Measurements from ENCODE around the gene AUTS2. TPM values are rescaled to one million over a fixed set of nuclear protein-coding genes. Genes with fewer than 3 reads are reported as not detected.

AUTS2 gene
- total and polyA plus RNA-seq, 2 of the 8 experiments (the other 6 are each of a cell fraction or from before 2014, with no cell fraction given), result 25.9 to 101 TPM

GRCh38 chr7:70316745-70317144 lies 718.5 kb downstream of the AUTS2 start:
- no peak overlapping the region for H3K4me3 ChIP-seq (ENCODE audit: extremely low read depth in 1 of 4, insufficient read depth in 2 of 4, low read depth in 3 of 4, low read length in 4 of 4)
- WGBS, 2 experiments (ENCODE audit: extremely low coverage in 1 of 2, insufficient coverage in 1 of 2, insufficient read length in 1 of 2, insufficient replicate concordance in 2 of 2, low coverage in 1 of 2, low lambda C conversion rate in 2 of 2, missing lambda C conversion rate in 1 of 2), result 90% methylated on average over 7 of the region's 7 CpGs; no CpG with 5 or more reads in 1 of the 2 experiments
- H3K23ac ChIP-seq (ENCODE audit: insufficient read length), result no peak overlapping the region
- no peaks in the 10 kb centered on the region for H3K36me3 ChIP-seq (ENCODE audit: control insufficient read depth in 2 of 4, insufficient read depth in 4 of 4, low read length in 3 of 4)
- H2BK120ac ChIP-seq (replicated peaks; ENCODE audit: low read depth, low read length), result no peak overlapping the region
- no peak overlapping the region for H3K4ac ChIP-seq (replicated peaks; ENCODE audit: insufficient read length, low read depth, low read length)
- no peak overlapping the region for H3K9ac ChIP-seq (replicated peaks in 1 of 4; ENCODE audit: extremely low read depth in 1 of 4, low read depth in 3 of 4, low read length in 3 of 4)
- CTCF ChIA-PET (ENCODE audit: partially characterized antibody), result no interaction called here
- H3K27me3 ChIP-seq (replicated peaks in 1 of 4; ENCODE audit: control insufficient read depth in 3 of 4, extremely low read depth in 1 of 4, insufficient read depth in 3 of 4, low read length in 3 of 4), result no peaks in the 10 kb centered on the region
- no peak overlapping the region for H2AFZ ChIP-seq (ENCODE audit: low read length)
- peaks cover 2 to 9% (median 6%) of the 10 kb centered on the region in 4 experiments; a peak in 6 of 7 replicates for H3K4me1 ChIP-seq (replicated peaks in 1 of 4; ENCODE audit: control insufficient read depth in 3 of 4, insufficient read depth in 4 of 4, low read length in 3 of 4)
- H3K79me2 ChIP-seq (ENCODE audit: control insufficient read depth in 1 of 2, insufficient read depth in 2 of 2, low read length in 2 of 2), result no peaks in the 10 kb centered on the region
- H3K27ac ChIP-seq (ENCODE audit: low read depth, low read length), result no peak overlapping the region
- H2AK5ac ChIP-seq (ENCODE audit: low read depth, low read length), result no peak overlapping the region
- H3K18ac ChIP-seq (ENCODE audit: extremely low read depth, low read length), result no peak overlapping the region
- no peaks in the 10 kb centered on the region for H4K20me1 ChIP-seq (replicated peaks in 1 of 2; ENCODE audit: control insufficient read depth in 1 of 2, insufficient read depth in 2 of 2, low read length in 2 of 2)
- H3K14ac ChIP-seq (ENCODE audit: insufficient read length), result no peak overlapping the region
- FAIRE-seq (no peak), DNase-seq (ENCODE audit: low read depth in 1 of 2, low spot score in 2 of 2) (no peak)
- no peak overlapping the region for H3K56ac ChIP-seq (replicated peaks; ENCODE audit: insufficient read length, low read depth, low read length)
- H4K5ac ChIP-seq (ENCODE audit: insufficient read length, low read depth, low read length), result no peak overlapping the region
- H2BK15ac ChIP-seq (ENCODE audit: low read length), result no peak overlapping the region
- H2BK20ac ChIP-seq (ENCODE audit: low read length), result no peak overlapping the region
- H4K8ac ChIP-seq (ENCODE audit: extremely low read depth, insufficient read depth, low read length), result no peak overlapping the region
- no peak overlapping the region for H4K91ac ChIP-seq (replicated peaks; ENCODE audit: insufficient read length, low read length)
- H3K9me3 ChIP-seq (ENCODE audit: insufficient read depth in 2 of 2, low read depth in 1 of 2, low read length in 1 of 2), result no peaks in the 10 kb centered on the region
- H3K4me2 ChIP-seq (ENCODE audit: insufficient read depth in 1 of 2, low read depth in 2 of 2, low read length in 2 of 2), result no peak overlapping the region
- POLR2A ChIA-PET (ENCODE audit: partially characterized antibody), result no interaction called here
- no peaks in the 10 kb centered on the region for H3K79me1 ChIP-seq (ENCODE audit: low read depth, low read length)
- no peak overlapping the region for H2BK12ac ChIP-seq (ENCODE audit: low read depth, low read length)
- no peak overlapping the region for H2BK5ac ChIP-seq (ENCODE audit: low read depth, low read length)
- H3K23me2 ChIP-seq (ENCODE audit: low read depth, low read length), result no peaks in the 10 kb centered on the region
- no peak for TF ChIP-seq EP300 (IDR thresholded peaks at IDR 0.05; ENCODE audit: borderline replicate concordance in 1 of 2, low read depth in 2 of 2, low read length in 2 of 2)
- no peak for TF ChIP-seq JUND (IDR thresholded peaks at IDR 0.05; ENCODE audit: low read length)
- no peak for TF ChIP-seq ZNF274 (IDR thresholded peaks at IDR 0.05; ENCODE audit: borderline replicate concordance, extremely low read depth, low read length)
- TF ChIP-seq SAP30 (IDR thresholded peaks at IDR 0.05; ENCODE audit: insufficient read depth, insufficient replicate concordance, low read length), result no peak
- no peak for TF ChIP-seq SP1 (IDR thresholded peaks at IDR 0.05; ENCODE audit: low read depth, low read length)
- TF ChIP-seq TEAD4 (IDR thresholded peaks at IDR 0.05; ENCODE audit: low read depth, low read length), result no peak
- TF ChIP-seq CEBPB (IDR thresholded peaks at IDR 0.05; ENCODE audit: low read depth, low read length), result no peak
- no peak for TF ChIP-seq TCF12 (IDR thresholded peaks at IDR 0.05; ENCODE audit: low read depth, low read length)
- no peak for TF ChIP-seq POLR2AphosphoS5 (IDR thresholded peaks at IDR 0.05; ENCODE audit: low read depth, low read length)
- TF ChIP-seq EGR1 (IDR thresholded peaks at IDR 0.05; ENCODE audit: borderline replicate concordance, low read depth, low read length), result no peak
- TF ChIP-seq RAD21 (IDR thresholded peaks at IDR 0.05 in 1 of 2, conservative IDR thresholded peaks at IDR 0.05 in 1 of 2; ENCODE audit: low read depth in 2 of 2, low read length in 2 of 2), result no peak
